CD4-positive, alpha-beta T cell (primary cell): ENCODE results near the gene MLLT6. TPM values are rescaled to one million over a fixed set of nuclear protein-coding genes. Genes with fewer than 3 reads are reported as not detected.

ENCODE experiments used
- ATAC-seq: fragments of 200-7000 bp; cut with Tn5 transposase; one replicate; pipeline ENCODE4 v1.10.0; 2022; ENCODE audit warnings: mild to moderate bottlenecking; ENCODE audit not compliant: poor library complexity
- CTCF ChIA-PET: fragments of 350-600 bp; sonication (Branson Sonifier 250); formaldehyde crosslinking; loops from one replicate; lab custom pipeline; 2021; ENCODE audit warnings: antibody characterized with exemption, inconsistent platforms; lab: Charles Lee
- POLR2A ChIA-PET: fragments of 350-600 bp; sonication (Branson Sonifier 250); formaldehyde crosslinking; loops from one replicate; lab custom pipeline; 2021; ENCODE audit warnings: antibody characterized with exemption, inconsistent platforms; lab: Charles Lee
- DNase-seq, 14 experiments: peaks; one replicate each; pipeline ENCODE4 v3.0.0-alpha.2; 2013 to 2020; ENCODE audit warnings: mixed read lengths in 2 of 14
- H3K27ac ChIP-seq, 2 donors: one replicate each; pipeline versions ENCODE4 v1.5.1 to v1.7.0; 2013; ENCODE audit warnings: low read length in 2 of 2, low read depth in 1 of 2, mild to moderate bottlenecking in 1 of 2
- H3K27me3 ChIP-seq, 2 experiments: 1 replicate in 1 of 2; 2 replicates in 1 of 2; pipeline versions ENCODE4 v1.6.1 to v1.7.0; 2013; ENCODE audit warnings: low read length in 2 of 2, control low read depth in 1 of 2, mild to moderate bottlenecking in 1 of 2, moderate library complexity in 1 of 2; ENCODE audit not compliant: insufficient read depth in 2 of 2, control insufficient read depth in 1 of 2
- H3K36me3 ChIP-seq: one replicate; pipeline ENCODE4 v1.6.1; 2013; ENCODE audit warnings: low read length, control low read depth; ENCODE audit not compliant: insufficient read depth
- H3K4me1 ChIP-seq: one replicate; pipeline ENCODE4 v1.6.1; 2013; ENCODE audit warnings: low read length, control low read depth; ENCODE audit not compliant: insufficient read depth
- H3K4me3 ChIP-seq: one replicate; pipeline ENCODE4 v1.5.1; 2013; ENCODE audit warnings: mild to moderate bottlenecking, low read length, moderate library complexity
- H3K9me3 ChIP-seq, 2 experiments: 1 replicate in 1 of 2; 2 replicates in 1 of 2; pipeline versions ENCODE4 v1.6.1 to v1.7.0; 2013; ENCODE audit warnings: low read length in 2 of 2, mild to moderate bottlenecking in 2 of 2, control low read depth in 1 of 2, moderate library complexity in 1 of 2; ENCODE audit not compliant: control insufficient read depth in 1 of 2, insufficient read depth in 1 of 2
- H3K27ac Mint-ChIP-seq: one replicate; pipeline ENCODE4 v1.8.0; 2020; ENCODE audit warnings: mixed read lengths
- H3K27me3 Mint-ChIP-seq: one replicate; pipeline ENCODE4 v1.8.0; 2021; ENCODE audit warnings: mixed read lengths
- H3K36me3 Mint-ChIP-seq: one replicate; pipeline ENCODE4 v1.8.0; 2021; ENCODE audit warnings: low read depth, mixed read lengths
- H3K4me1 Mint-ChIP-seq: one replicate; pipeline ENCODE4 v1.8.0; 2021; ENCODE audit warnings: low read depth, mixed read lengths
- H3K4me3 Mint-ChIP-seq: one replicate; pipeline ENCODE4 v1.8.0; 2020; ENCODE audit warnings: mild to moderate bottlenecking, mixed read lengths
- H3K9me3 Mint-ChIP-seq: one replicate; pipeline ENCODE4 v1.8.0; 2020; ENCODE audit warnings: mixed read lengths
- intact Hi-C, 2 experiments: fragments of 100-400 bp; cut with DNase I in 1 of 2; cut with micrococcal nuclease in 1 of 2; formaldehyde crosslinking; loops; one replicate each; pipeline versions ENCODE4 v1.15.1 to v1.9.0; 2023 to 2025; cut with DNase I, micrococcal nuclease
- total RNA-seq, 174 experiments: library from RNA in 2 of 174; stranded (reverse) in 2 of 174; gene quantifications; one replicate each; pipeline ENCODE4 v1.2.3 and lab custom pipeline; 2021 to 2026
- TF ChIP-seq, protein P1 (sequence below): fragments of 200-600 bp; IDR thresholded peaks from one replicate; pipeline ENCODE4 v1.8.0; 2022; ENCODE audit warnings: antibody characterized with exemption, mild to moderate bottlenecking

The MLLT6 gene
- total RNA-seq, 2 experiments from 2014 or later, result 321 to 324 TPM

GRCh38 chr17:38717139-38717745 lies 12.2 kb downstream of the MLLT6 start:
- H3K9me3 ChIP-seq, result no peaks in the 10 kb centered on the region
- no peak overlapping the region for H3K27ac ChIP-seq
- ATAC-seq (no peak), DNase-seq (no peak)
- ChIA-PET CTCF (interaction anchor here (1.3 kb wide), 1 partner anchor 11 kb away, joined by 3 read pairs; no protein-coding TSS in a partner anchor), POLR2A (interaction anchor here (4.2 to 5.4 kb wide), 2 partner anchors 11 kb away, joined by 42 to 46 read pairs; partner anchors contain the start of gene MLLT6)
- intact Hi-C loops, result no loop called here
- H3K9me3 Mint-ChIP-seq, result no peaks in the 10 kb centered on the region
- H3K27me3 ChIP-seq, result no peaks in the 10 kb centered on the region
- no peaks in the 10 kb centered on the region for H3K27me3 Mint-ChIP-seq
- H3K36me3 Mint-ChIP-seq, result peaks cover 82% of the 10 kb centered on the region
- H3K4me1 ChIP-seq, result peaks cover 50% of the 10 kb centered on the region
- H3K36me3 ChIP-seq, result peaks cover 95% of the 10 kb centered on the region
- peaks cover 27% of the 10 kb centered on the region for H3K4me1 Mint-ChIP-seq
- no peak overlapping the region for H3K4me3 Mint-ChIP-seq
- no peak overlapping the region for H3K4me3 ChIP-seq
- TF ChIP-seq, protein P1, sequence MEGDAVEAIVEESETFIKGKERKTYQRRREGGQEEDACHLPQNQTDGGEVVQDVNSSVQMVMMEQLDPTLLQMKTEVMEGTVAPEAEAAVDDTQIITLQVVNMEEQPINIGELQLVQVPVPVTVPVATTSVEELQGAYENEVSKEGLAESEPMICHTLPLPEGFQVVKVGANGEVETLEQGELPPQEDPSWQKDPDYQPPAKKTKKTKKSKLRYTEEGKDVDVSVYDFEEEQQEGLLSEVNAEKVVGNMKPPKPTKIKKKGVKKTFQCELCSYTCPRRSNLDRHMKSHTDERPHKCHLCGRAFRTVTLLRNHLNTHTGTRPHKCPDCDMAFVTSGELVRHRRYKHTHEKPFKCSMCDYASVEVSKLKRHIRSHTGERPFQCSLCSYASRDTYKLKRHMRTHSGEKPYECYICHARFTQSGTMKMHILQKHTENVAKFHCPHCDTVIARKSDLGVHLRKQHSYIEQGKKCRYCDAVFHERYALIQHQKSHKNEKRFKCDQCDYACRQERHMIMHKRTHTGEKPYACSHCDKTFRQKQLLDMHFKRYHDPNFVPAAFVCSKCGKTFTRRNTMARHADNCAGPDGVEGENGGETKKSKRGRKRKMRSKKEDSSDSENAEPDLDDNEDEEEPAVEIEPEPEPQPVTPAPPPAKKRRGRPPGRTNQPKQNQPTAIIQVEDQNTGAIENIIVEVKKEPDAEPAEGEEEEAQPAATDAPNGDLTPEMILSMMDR, result no peak
- peak overlapping the region; percentile 46 for H3K27ac Mint-ChIP-seq

- POLR2A ChIA-PET, result interaction anchor here (0.8 to 5.4 kb wide), 4 partner anchors 9 to 18 kb away, joined by 3 to 46 read pairs (median 24); partner anchors contain the start of gene MLLT6
- no peaks in the 10 kb centered on the region for H3K27me3 ChIP-seq
- H3K4me1 Mint-ChIP-seq, result peaks cover 23% of the 10 kb centered on the region
- intact Hi-C loops, result no loop called here
- no peaks in the 10 kb centered on the region for H3K9me3 ChIP-seq
- H3K27ac ChIP-seq, result no peak overlapping the region
- no peaks in the 10 kb centered on the region for H3K27me3 Mint-ChIP-seq
- DNase-seq, result no peak
- H3K4me3 Mint-ChIP-seq, result no peak overlapping the region
- CTCF ChIA-PET, result interaction anchor here (1.2 to 1.3 kb wide), 3 partner anchors 9 to 43 kb away, joined by 3 to 5 read pairs (median 4); no protein-coding TSS in a partner anchor
- TF ChIP-seq, protein P1, result no peak
- no peaks in the 10 kb centered on the region for H3K9me3 Mint-ChIP-seq
- peaks cover 82% of the 10 kb centered on the region for H3K36me3 Mint-ChIP-seq
- peak overlapping the region; percentile 63 for H3K27ac Mint-ChIP-seq
- ATAC-seq, result no peak
- peaks cover 52% of the 10 kb centered on the region for H3K4me1 ChIP-seq
- H3K4me3 ChIP-seq, result no peak overlapping the region
- peaks cover 89% of the 10 kb centered on the region for H3K36me3 ChIP-seq
These were observed 14.3 kb downstream of the MLLT6 start for GRCh38 chr17:38719289-38719942.

DNA sequence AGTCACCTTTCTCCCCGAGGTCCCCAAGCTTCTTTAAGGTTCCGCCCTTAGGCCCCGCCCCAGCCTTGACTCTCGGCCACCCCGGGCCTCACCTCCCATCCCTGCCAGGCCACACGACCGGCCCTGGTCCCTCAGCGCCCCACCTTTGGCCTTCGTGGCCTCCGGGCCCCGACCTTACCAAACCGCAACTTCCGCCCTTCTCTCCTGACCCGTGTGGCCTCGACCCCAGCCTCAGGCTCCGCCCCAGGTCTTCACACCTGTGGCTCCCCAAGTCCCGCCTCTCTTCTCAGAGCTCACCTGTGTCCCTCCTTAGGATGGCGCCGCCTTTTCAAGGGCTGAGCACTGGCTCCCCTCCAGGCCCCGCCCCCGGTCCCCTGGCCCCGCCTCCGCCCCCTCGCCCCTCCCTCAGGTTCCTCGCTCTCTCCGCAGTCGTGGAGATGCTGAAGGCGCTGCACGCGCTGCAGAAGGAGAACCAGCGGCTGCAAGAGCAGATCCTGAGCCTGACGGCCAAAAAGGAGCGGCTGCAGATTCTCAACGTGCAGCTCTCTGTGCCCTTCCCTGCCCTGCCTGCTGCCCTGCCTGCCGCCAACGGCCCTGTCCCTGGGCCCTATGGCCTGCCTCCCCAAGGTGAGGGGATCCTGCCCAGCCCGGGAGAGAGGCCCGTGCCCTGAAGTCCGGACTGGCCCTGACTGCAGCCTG lies 15.0 kb downstream of the MLLT6 start:
- H3K4me3 Mint-ChIP-seq, result no peak overlapping the region
- Histone ChIP-seq H3K4me3 (no peak overlapping the region), H3K36me3 (peaks cover 89% of the 10 kb centered on the region), H3K9me3 (no peaks in the 10 kb centered on the region), H3K27me3 (no peaks in the 10 kb centered on the region), H3K27ac (no peak overlapping the region), H3K4me1 (peaks cover 59% of the 10 kb centered on the region)
- TF ChIP-seq, protein P1, result no peak
- peak in 2 of 14 experiments; percentile 20 to 36 for DNase-seq
- H3K4me1 Mint-ChIP-seq, result peaks cover 28% of the 10 kb centered on the region
- no peak overlapping the region for H3K27ac Mint-ChIP-seq
- H3K27me3 Mint-ChIP-seq, result no peaks in the 10 kb centered on the region
- CTCF ChIA-PET, result interaction anchor here (1.3 kb wide), 1 partner anchor 8 kb away, joined by 5 read pairs; no protein-coding TSS in a partner anchor
- H3K36me3 Mint-ChIP-seq, result peaks cover 80% of the 10 kb centered on the region
- intact Hi-C loops, result no loop called here
- ATAC-seq, result no peak
- H3K9me3 Mint-ChIP-seq, result no peaks in the 10 kb centered on the region
- POLR2A ChIA-PET, result interaction anchor here (0.8 to 4.2 kb wide), 2 partner anchors 8 to 17 kb away, joined by 3 to 46 read pairs; no protein-coding TSS in a partner anchor
